SK-N-SH treated with all-trans-retinoic acid at 6 μM for 48 hours (cell line): ENCODE data around the gene KLF15.

Experiments
- ATAC-seq: fragments of 200-7000 bp; cut with Tn5 transposase; 3 replicates; pipeline ENCODE4 v1.9.1; 2020; ENCODE audit warnings: mild to moderate bottlenecking, moderate library complexity
- ARNTL ChIP-seq: fragments of 450-650 bp; formaldehyde crosslinking; IDR thresholded peaks from 2 replicates; pipeline ENCODE4 v1.5.0; 2020; ENCODE audit warnings: low read depth, mild to moderate bottlenecking, moderate library complexity, borderline replicate concordance
- BACH2 ChIP-seq: fragments of 250-450 bp; sonication (Bioruptor Pico); IDR thresholded peaks from 2 replicates; pipeline ENCODE4 v1.9.0; 2021; ENCODE audit warnings: mild to moderate bottlenecking, borderline replicate concordance
- CSDC2 ChIP-seq: fragments of 250-450 bp; sonication (Bioruptor Pico); IDR thresholded peaks from 2 replicates; pipeline ENCODE4 v1.5.0; 2020; ENCODE audit warnings: mild to moderate bottlenecking, moderate library complexity
- CSRNP3 ChIP-seq: fragments of 250-450 bp; sonication (Bioruptor Pico); IDR thresholded peaks from 2 replicates; pipeline ENCODE4 v1.5.1; 2021; ENCODE audit warnings: mild to moderate bottlenecking, moderate library complexity
- ESRRG ChIP-seq: fragments of 250-450 bp; sonication (Bioruptor Pico); IDR thresholded peaks from 2 replicates; pipeline ENCODE4 v1.6.1; 2021; ENCODE audit warnings: mild to moderate bottlenecking
- GLIS3 ChIP-seq: fragments of 250-450 bp; sonication (Bioruptor Pico); IDR thresholded peaks from 2 replicates; pipeline ENCODE4 v1.5.0; 2020; ENCODE audit warnings: mild to moderate bottlenecking, moderate library complexity
- ISL1 ChIP-seq: fragments of 250-450 bp; sonication (Bioruptor Pico); IDR thresholded peaks from 2 replicates; pipeline ENCODE4 v2.1.2; 2022; ENCODE audit warnings: mild to moderate bottlenecking, moderate library complexity
- OSR1 ChIP-seq: fragments of 250-450 bp; sonication (Bioruptor Pico); IDR thresholded peaks from 2 replicates; pipeline ENCODE4 v1.8.0; 2022; ENCODE audit warnings: moderate library complexity, mild to moderate bottlenecking, inconsistent platforms
- PPARA ChIP-seq: fragments of 250-450 bp; sonication (Bioruptor Pico); IDR thresholded peaks from 2 replicates; pipeline ENCODE4 v1.5.0; 2020; ENCODE audit warnings: mild to moderate bottlenecking, borderline replicate concordance
- RARB ChIP-seq: fragments of 250-450 bp; sonication (Bioruptor Pico); IDR thresholded peaks from 2 replicates; pipeline ENCODE4 v1.8.0; 2021; ENCODE audit warnings: mild to moderate bottlenecking, moderate library complexity
- SNAI2 ChIP-seq: fragments of 250-450 bp; sonication (Bioruptor Pico); IDR thresholded peaks from 2 replicates; pipeline ENCODE4 v1.5.0; 2020; ENCODE audit warnings: mild to moderate bottlenecking, moderate library complexity
- TCF4 ChIP-seq: fragments of 250-450 bp; sonication (Bioruptor Pico); IDR thresholded peaks from 2 replicates; pipeline ENCODE4 v1.8.0; 2021; ENCODE audit warnings: mild to moderate bottlenecking, moderate library complexity, borderline replicate concordance
- TOX ChIP-seq: fragments of 250-450 bp; sonication (Bioruptor Pico); IDR thresholded peaks from 2 replicates; pipeline ENCODE4 v1.8.0; 2021; ENCODE audit warnings: mild to moderate bottlenecking, moderate library complexity, borderline replicate concordance
- ZFP3 ChIP-seq: fragments of 250-450 bp; sonication (Bioruptor Pico); IDR thresholded peaks from 2 replicates; pipeline ENCODE4 v1.5.0; 2020; ENCODE audit warnings: mild to moderate bottlenecking, moderate library complexity
- ZNF565 ChIP-seq: fragments of 450-650 bp; formaldehyde crosslinking; conservative IDR thresholded peaks from 2 replicates; pipeline ENCODE4 v1.5.0; 2020; ENCODE audit warnings: low read depth, mild to moderate bottlenecking, moderate library complexity
- ZNF70 ChIP-seq: fragments of 450-650 bp; formaldehyde crosslinking; IDR thresholded peaks from 2 replicates; pipeline ENCODE4 v1.5.0; 2020; ENCODE audit warnings: mild to moderate bottlenecking, moderate library complexity
- ZNF8 ChIP-seq: fragments of 450-650 bp; formaldehyde crosslinking; IDR thresholded peaks from 2 replicates; pipeline ENCODE4 v1.5.0; 2020; ENCODE audit warnings: mild to moderate bottlenecking, moderate library complexity
- TF ChIP-seq, protein P1 (sequence below): fragments of 250-450 bp; sonication (Bioruptor Pico); IDR thresholded peaks from 2 replicates; pipeline ENCODE4 v1.5.0; 2020; ENCODE audit warnings: mild to moderate bottlenecking, moderate library complexity
- TF ChIP-seq, protein P2 (sequence below): fragments of 250-450 bp; sonication (Bioruptor Pico); IDR thresholded peaks from 2 replicates; pipeline ENCODE4 v1.5.1; 2020; ENCODE audit warnings: low read depth, mild to moderate bottlenecking, moderate library complexity
- TF ChIP-seq, protein P3 (sequence below): fragments of 250-450 bp; sonication (Bioruptor Pico); IDR thresholded peaks from 2 replicates; pipeline ENCODE4 v1.8.0; 2020; ENCODE audit warnings: mild to moderate bottlenecking, moderate library complexity, borderline replicate concordance
- TF ChIP-seq, protein P4 (sequence below): fragments of 250-450 bp; sonication (Bioruptor Pico); IDR thresholded peaks from 2 replicates; pipeline ENCODE4 v1.8.0; 2021; ENCODE audit warnings: low read depth, mild to moderate bottlenecking, moderate library complexity, borderline replicate concordance

Gene KLF15

DNA sequence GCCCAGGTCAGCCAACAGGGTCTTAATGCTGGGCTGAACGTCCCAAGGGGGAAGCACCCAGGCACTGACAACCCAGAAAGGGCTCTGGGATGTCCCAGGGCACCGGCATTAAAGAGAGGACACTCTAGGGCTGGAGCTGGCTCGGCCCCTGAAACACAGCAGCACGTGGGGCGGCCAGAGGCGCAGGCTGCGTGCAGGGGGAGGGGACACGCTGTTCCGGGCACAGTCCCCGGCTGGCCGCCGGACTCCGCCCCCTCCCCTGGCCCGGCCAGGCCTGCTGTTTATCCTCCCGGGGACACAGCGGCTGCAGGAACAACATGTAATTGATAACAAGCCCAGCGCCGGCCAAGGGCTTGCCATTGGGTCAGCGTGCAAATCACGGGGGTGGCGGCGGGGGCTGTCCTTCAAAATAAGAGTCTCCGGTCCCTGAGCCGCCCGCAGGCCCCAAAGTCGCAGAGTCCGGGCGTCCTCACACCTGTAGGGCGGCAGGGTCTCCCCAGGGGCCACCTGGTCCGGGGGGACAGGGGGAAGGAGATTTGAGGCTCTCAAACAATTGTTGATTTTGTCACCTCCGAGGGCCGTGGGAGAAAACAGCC is 1.3 kb downstream of the KLF15 start:
- no peak for TF ChIP-seq ARNTL (CRISPR knock-in tag)
- 0 out of 2 replicates have a peak, but pooled peaks have one; percentile 53 for TF ChIP-seq ZFP3 (CRISPR knock-in tag)
- no peak for TF ChIP-seq TOX (CRISPR knock-in tag)
- no peak for TF ChIP-seq GLIS3 (CRISPR knock-in tag)
- no peak for TF ChIP-seq ZNF8 (CRISPR knock-in tag)
- TF ChIP-seq, protein P1, sequence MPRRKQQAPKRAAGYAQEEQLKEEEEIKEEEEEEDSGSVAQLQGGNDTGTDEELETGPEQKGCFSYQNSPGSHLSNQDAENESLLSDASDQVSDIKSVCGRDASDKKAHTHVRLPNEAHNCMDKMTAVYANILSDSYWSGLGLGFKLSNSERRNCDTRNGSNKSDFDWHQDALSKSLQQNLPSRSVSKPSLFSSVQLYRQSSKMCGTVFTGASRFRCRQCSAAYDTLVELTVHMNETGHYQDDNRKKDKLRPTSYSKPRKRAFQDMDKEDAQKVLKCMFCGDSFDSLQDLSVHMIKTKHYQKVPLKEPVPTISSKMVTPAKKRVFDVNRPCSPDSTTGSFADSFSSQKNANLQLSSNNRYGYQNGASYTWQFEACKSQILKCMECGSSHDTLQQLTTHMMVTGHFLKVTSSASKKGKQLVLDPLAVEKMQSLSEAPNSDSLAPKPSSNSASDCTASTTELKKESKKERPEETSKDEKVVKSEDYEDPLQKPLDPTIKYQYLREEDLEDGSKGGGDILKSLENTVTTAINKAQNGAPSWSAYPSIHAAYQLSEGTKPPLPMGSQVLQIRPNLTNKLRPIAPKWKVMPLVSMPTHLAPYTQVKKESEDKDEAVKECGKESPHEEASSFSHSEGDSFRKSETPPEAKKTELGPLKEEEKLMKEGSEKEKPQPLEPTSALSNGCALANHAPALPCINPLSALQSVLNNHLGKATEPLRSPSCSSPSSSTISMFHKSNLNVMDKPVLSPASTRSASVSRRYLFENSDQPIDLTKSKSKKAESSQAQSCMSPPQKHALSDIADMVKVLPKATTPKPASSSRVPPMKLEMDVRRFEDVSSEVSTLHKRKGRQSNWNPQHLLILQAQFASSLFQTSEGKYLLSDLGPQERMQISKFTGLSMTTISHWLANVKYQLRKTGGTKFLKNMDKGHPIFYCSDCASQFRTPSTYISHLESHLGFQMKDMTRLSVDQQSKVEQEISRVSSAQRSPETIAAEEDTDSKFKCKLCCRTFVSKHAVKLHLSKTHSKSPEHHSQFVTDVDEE (CRISPR knock-in tag): peak; percentile 71; the same call in 1 of the 2 replicates
- TF ChIP-seq, protein P2, sequence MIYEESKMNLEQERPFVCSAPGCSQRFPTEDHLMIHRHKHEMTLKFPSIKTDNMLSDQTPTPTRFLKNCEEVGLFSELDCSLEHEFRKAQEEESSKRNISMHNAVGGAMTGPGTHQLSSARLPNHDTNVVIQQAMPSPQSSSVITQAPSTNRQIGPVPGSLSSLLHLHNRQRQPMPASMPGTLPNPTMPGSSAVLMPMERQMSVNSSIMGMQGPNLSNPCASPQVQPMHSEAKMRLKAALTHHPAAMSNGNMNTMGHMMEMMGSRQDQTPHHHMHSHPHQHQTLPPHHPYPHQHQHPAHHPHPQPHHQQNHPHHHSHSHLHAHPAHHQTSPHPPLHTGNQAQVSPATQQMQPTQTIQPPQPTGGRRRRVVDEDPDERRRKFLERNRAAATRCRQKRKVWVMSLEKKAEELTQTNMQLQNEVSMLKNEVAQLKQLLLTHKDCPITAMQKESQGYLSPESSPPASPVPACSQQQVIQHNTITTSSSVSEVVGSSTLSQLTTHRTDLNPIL (CRISPR knock-in tag): no peak
- no peak for TF ChIP-seq ESRRG (CRISPR knock-in tag)
- no peak for TF ChIP-seq SNAI2 (CRISPR knock-in tag)
- TF ChIP-seq RARB (CRISPR knock-in tag): no peak
- peak; percentile 65; the same call in 1 of the 2 replicates for TF ChIP-seq TCF4 (CRISPR knock-in tag)
- TF ChIP-seq ISL1: no peak
- no peak for TF ChIP-seq OSR1 (CRISPR knock-in tag)
- TF ChIP-seq, protein P3, sequence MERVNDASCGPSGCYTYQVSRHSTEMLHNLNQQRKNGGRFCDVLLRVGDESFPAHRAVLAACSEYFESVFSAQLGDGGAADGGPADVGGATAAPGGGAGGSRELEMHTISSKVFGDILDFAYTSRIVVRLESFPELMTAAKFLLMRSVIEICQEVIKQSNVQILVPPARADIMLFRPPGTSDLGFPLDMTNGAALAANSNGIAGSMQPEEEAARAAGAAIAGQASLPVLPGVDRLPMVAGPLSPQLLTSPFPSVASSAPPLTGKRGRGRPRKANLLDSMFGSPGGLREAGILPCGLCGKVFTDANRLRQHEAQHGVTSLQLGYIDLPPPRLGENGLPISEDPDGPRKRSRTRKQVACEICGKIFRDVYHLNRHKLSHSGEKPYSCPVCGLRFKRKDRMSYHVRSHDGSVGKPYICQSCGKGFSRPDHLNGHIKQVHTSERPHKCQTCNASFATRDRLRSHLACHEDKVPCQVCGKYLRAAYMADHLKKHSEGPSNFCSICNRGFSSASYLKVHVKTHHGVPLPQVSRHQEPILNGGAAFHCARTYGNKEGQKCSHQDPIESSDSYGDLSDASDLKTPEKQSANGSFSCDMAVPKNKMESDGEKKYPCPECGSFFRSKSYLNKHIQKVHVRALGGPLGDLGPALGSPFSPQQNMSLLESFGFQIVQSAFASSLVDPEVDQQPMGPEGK: no peak
- no peak for TF ChIP-seq CSDC2 (CRISPR knock-in tag)
- TF ChIP-seq, protein P4, sequence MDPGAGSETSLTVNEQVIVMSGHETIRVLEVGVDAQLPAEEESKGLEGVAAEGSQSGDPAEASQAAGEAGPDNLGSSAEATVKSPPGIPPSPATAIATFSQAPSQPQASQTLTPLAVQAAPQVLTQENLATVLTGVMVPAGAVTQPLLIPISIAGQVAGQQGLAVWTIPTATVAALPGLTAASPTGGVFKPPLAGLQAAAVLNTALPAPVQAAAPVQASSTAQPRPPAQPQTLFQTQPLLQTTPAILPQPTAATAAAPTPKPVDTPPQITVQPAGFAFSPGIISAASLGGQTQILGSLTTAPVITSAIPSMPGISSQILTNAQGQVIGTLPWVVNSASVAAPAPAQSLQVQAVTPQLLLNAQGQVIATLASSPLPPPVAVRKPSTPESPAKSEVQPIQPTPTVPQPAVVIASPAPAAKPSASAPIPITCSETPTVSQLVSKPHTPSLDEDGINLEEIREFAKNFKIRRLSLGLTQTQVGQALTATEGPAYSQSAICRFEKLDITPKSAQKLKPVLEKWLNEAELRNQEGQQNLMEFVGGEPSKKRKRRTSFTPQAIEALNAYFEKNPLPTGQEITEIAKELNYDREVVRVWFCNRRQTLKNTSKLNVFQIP (CRISPR knock-in tag): no peak
- no peak for TF ChIP-seq PPARA
- TF ChIP-seq ZNF70: peak; percentile 21; the same call in 1 of the 2 replicates
- no peak for TF ChIP-seq CSRNP3 (CRISPR knock-in tag)
- TF ChIP-seq BACH2 (CRISPR knock-in tag): no peak
- TF ChIP-seq, all 23 proteins: peak for 4
- ATAC-seq: peak; percentile 71

- ATAC-seq: no peak
- TF ChIP-seq OSR1 (CRISPR knock-in tag) (no peak), TOX (CRISPR knock-in tag) (no peak), TCF4 (CRISPR knock-in tag) (no peak), PPARA (no peak), CSDC2 (CRISPR knock-in tag) (no peak), BACH2 (CRISPR knock-in tag) (no peak), ZFP3 (CRISPR knock-in tag) (no peak), ZNF70 (no peak), ZNF565 (CRISPR knock-in tag) (no peak), ARNTL (CRISPR knock-in tag) (no peak), ESRRG (CRISPR knock-in tag) (no peak)
- TF ChIP-seq, protein P3: no peak
- TF ChIP-seq, protein P4 (CRISPR knock-in tag): no peak
- TF ChIP-seq, protein P1 (CRISPR knock-in tag): no peak
Observed at GRCh38 chr3:126355251-126355650, 2.0 kb downstream of the KLF15 start.
